HL-60 (cell line): ENCODE measurements around the gene PPP1R3E.

Experiments
- DNase-seq, 2 experiments: peaks; one replicate each; pipeline ENCODE4 v3.0.0-alpha.2; 2010 to 2020; ENCODE audit warnings: low read depth in 1 of 2, low spot score in 1 of 2
- H3K27ac ChIP-seq: fragments of 250-450 bp; sonication (Bioruptor Pico); replicated peaks from 2 replicates; pipeline ENCODE4 v1.5.1; 2020; ENCODE audit warnings: mild to moderate bottlenecking, moderate library complexity
- H3K27me3 ChIP-seq: fragments of 250-450 bp; sonication (Bioruptor Pico); 2 replicates; pipeline ENCODE4 v1.5.1; 2021; ENCODE audit warnings: mild to moderate bottlenecking, moderate library complexity; ENCODE audit not compliant: insufficient read depth, poor library complexity, severe bottlenecking
- H3K4me3 ChIP-seq: replicated peaks from 2 replicates; pipeline ENCODE4 v1.5.1; 2011; ENCODE audit warnings: mild to moderate bottlenecking, control low read depth, low read length; ENCODE audit not compliant: insufficient read depth
- CTCF ChIP-seq: IDR thresholded peaks from one replicate; pipeline ENCODE4 v1.5.1; 2011; ENCODE audit warnings: low read length, control low read depth, inconsistent platforms; ENCODE audit not compliant: insufficient read depth
- GABPA ChIP-seq: IDR thresholded peaks from 2 replicates; pipeline ENCODE4 v1.6.1; 2012; ENCODE audit warnings: low read depth
- POLR2AphosphoS5 ChIP-seq: IDR thresholded peaks from 2 replicates; pipeline ENCODE4 v1.6.1; 2012; ENCODE audit warnings: low read depth
- REST ChIP-seq: IDR thresholded peaks from 2 replicates; pipeline ENCODE4 v1.6.1; 2012; ENCODE audit warnings: low read depth; ENCODE audit not compliant: insufficient replicate concordance
- SPI1 ChIP-seq: IDR thresholded peaks from 2 replicates; pipeline ENCODE4 v1.6.1; 2012; ENCODE audit warnings: low read depth, mild to moderate bottlenecking, borderline replicate concordance

PPP1R3E gene

GRCh38 chr14:23248601-23249000 is 54.1 kb downstream of the PPP1R3E start:
- Histone ChIP-seq H3K27ac (no peak overlapping the region), H3K27me3 (no peaks in the 10 kb centered on the region), H3K4me3 (no peak overlapping the region)
- DNase-seq = no peak
- TF ChIP-seq CTCF = no peak
- TF ChIP-seq GABPA = no peak
- TF ChIP-seq SPI1 = no peak
- TF ChIP-seq POLR2AphosphoS5 = no peak
- TF ChIP-seq REST = no peak
